NCI-H345 treated with DMSO at 0.1 percent for 48 hours (cell line): ENCODE measurements around the gene UPK2.
A peak's percentile ranks its signal among the peaks of the same experiment; 100 is the strongest.

Experiments
- DNase-seq: peaks from one replicate; lab custom pipeline; 2025; ENCODE audit not compliant: unreplicated experiment; lab: John Stamatoyannopoulos, UW

Gene UPK2

GRCh38 chr11:118917481-118918127 lies 38.5 kb upstream of the UPK2 start:
- no peak for DNase-seq

- DNase-seq = no peak
Measured at GRCh38 chr11:118918128-118918685, 37.9 kb upstream of the UPK2 start.

- no peak for DNase-seq
Measured at GRCh38 chr11:118918686-118919280, 37.3 kb upstream of the UPK2 start.

DNA sequence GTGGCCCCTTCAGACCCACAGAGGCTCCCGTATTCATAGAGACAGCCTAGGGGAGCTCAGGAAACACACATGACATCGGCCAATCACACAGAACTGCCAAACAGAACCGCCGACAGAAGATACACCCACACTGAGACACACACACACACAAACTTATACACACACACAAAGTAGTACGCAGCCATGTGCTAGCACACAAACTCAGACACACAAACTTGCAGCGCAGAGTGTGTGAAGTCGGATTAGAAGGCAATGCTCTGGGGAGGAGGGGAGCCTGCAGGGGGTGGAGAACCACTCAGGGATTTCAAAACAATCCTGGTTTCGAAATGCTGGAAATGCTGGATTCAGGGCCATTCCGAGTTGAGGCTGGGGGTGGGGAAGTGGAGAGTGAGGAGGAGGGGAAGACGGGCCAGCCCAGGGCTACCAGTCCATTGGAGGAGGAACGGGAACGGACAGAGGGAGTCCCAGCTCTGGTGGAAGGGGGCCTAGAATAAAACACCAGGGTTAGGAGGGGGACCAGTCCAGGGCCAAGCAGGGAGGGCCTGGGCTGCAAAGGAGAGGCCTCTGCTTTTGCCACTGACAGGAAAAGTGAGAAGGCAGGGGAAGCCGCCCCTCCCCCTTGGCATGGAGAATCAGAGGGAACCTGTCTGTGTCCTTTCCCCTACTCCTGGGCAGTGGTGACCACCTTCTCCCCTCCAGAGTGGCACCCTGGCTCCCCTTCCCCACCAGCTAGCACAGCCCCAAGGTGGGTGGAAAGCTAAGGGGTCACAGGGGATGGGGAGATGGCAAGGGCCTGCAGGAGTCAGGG lies 34.8 kb upstream of the UPK2 start:
- no peak for DNase-seq

- DNase-seq = no peak
Measured at GRCh38 chr11:118921929-118922744, 34.0 kb upstream of the UPK2 start.

- no peak for DNase-seq
Measured at GRCh38 chr11:118922745-118923627, 33.1 kb upstream of the UPK2 start.

- DNase-seq = no peak
Measured at GRCh38 chr11:118923721-118924587, 32.1 kb upstream of the UPK2 start.

GRCh38 chr11:118924591-118925585 lies 31.2 kb upstream of the UPK2 start:
- peak; percentile 37 for DNase-seq

DNA sequence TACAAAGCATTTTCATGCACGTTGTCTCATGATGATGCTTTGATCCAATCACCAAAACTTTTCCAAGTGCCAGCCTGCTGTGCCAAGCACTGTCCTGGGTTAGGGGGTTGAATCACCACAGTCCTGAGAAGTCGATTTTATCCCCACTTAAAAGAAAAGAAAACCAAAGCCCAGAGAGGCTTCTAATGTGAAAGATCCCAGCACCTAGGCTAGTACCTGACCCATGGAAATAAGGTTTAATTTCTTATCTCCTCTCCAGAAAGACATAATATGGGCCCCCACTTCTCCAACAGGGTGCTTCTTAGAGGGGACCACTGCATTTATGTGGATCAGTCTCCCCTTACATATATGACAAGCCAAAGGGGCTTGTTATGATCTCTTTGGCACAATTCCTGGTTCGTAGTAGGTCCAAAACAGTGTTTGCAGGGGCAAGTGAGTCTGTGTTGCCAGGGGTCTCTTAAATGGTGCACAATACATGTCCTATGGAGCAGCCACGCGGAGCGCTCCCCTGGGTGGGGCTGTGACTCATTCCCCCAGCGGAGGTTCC lies 28.5 kb upstream of the UPK2 start:
- DNase-seq = no peak

DNA sequence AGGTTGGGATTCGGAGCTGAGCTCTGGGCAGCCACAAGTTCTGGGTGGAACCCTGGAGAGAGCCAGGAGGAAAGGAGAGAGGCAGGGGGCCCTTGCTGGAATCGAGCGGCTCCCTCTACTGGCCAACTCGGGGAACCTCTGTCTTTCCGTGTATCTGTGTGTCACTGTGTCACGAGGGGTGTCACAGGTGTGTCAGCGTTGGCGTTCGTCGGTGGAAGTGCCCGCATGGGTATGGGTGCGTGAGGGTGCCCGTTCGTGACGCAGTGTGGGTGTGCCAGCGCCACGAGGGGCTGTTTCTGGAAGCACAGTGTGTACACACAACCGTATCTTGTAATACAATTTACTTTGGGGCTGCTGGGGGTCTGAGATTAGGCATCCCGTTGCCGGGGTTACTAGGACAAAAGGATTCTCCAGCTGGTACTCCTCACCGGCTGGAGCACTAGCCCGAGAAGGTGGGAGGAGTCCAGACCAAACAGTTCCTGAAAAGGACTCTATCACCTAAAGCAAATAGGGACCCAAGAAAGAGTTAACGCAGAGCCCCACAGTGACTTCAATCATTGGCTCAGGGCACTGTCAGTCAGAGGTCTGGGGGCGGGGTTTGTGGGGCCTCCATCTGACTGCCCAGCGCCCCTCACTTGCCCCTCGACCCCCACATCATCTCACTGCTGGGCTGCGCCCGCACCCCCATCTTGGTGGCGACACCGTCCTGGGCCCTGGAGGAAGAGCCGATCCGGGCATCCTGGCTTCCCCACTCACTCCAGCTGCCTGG lies 27.8 kb upstream of the UPK2 start:
- DNase-seq = peak; percentile 89

- DNase-seq = peak; percentile 61
Measured at GRCh38 chr11:118928870-118929500, 27.1 kb upstream of the UPK2 start.

DNA sequence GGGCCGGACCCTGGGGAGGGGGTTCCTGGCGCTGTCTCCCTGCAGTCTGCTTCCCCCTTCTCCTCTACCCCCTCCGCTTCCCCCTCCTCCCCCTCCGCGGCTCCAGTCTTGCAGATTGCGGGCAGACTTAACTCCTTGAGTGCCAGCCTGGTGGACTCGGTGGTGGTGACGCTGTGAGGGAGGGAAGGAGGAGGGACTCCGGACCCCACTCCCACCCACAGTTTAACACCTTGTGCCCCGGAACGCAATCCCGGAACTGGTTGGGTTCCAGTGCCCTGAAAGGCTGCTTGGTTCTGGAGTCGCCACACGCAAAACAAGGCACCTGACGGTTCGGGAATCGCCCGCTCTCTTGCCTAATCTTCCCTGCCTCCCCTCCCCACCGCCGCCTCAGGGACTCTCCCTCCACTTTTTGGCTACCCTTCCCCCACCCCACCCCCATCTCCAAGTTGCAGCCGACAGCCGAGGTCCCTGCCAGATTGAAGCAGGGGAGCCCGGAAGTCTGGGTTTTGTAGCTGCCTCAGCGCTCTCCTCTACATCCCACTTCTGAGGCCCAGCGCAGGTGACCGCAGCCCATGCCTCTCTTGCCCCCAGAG lies 26.5 kb upstream of the UPK2 start:
- DNase-seq = peak; percentile 61

GRCh38 chr11:118930094-118930712 lies 25.9 kb upstream of the UPK2 start:
- peak; percentile 76 for DNase-seq

DNA sequence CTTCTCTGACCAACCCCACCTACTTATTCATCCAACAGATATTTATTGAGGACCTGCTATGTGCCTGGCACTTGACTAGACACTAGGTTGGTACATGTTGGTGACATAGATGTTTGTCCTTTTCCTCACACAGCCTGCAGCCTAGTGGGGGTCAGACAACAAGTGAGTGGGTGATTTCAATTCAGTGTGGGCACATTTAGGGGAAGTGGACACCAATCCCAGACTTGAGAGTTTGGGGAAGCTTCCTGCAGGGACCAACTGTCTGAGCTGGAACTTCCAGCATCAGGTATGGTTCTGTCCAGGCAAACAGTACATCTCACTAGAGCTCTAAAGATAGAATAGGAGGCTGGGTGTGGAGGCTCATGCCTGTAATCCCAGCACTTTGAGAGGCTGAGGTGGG lies 24.5 kb upstream of the UPK2 start:
- no peak for DNase-seq

- no peak for DNase-seq
Measured at GRCh38 chr11:118933486-118933885, 22.6 kb upstream of the UPK2 start.

DNA sequence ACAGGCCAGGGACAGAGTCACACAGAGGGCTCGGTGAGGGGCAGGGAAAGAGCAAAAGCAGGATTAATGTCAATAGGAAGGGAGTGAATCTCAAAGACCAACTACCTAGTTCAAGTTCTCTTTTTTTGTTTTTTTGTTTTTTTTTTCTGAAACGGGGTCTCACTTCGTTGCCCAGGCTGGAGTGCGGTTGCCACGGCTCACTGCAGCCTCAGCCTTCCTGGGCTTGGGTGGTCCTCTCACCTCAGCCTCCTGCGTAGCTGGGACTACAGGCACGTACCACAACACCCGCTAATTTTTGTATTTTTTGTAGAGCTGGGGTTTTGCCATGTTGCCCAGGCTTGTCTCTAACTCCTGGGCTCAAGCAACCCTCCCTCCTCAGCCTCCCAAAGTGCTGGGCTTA lies 20.7 kb upstream of the UPK2 start:
- no peak for DNase-seq
